H9 (cell line): ENCODE measurements around the gene CWH43. TPM values are rescaled to one million over a fixed set of nuclear protein-coding genes. Genes with fewer than 3 reads are reported as not detected.
A peak's percentile ranks its signal among the peaks of the same experiment; 100 is the strongest.

Experiments
- DNase-seq: peaks from one replicate; pipeline ENCODE4 v3.0.0-alpha.2; 2017
- H2AFZ ChIP-seq: one replicate; pipeline ENCODE4 v1.6.1; 2013; ENCODE audit warnings: mild to moderate bottlenecking, low read length, control low read depth, moderate library complexity
- H2AK5ac ChIP-seq: 2 replicates; pipeline ENCODE4 v1.6.1; 2013; ENCODE audit warnings: low read length, control low read depth, mixed read lengths; ENCODE audit not compliant: insufficient read length
- H2BK120ac ChIP-seq: one replicate; pipeline ENCODE4 v1.6.1; 2013; ENCODE audit warnings: low read depth, mild to moderate bottlenecking, low read length, control low read depth, inconsistent platforms; ENCODE audit not compliant: poor library complexity, severe bottlenecking
- H2BK12ac ChIP-seq: 2 replicates; pipeline ENCODE4 v1.6.1; 2013; ENCODE audit warnings: low read length, control low read depth, mixed read lengths, low read depth; ENCODE audit not compliant: insufficient read length
- H2BK15ac ChIP-seq: 2 replicates; pipeline ENCODE4 v1.6.1; 2013; ENCODE audit warnings: low read depth, low read length, control low read depth
- H2BK20ac ChIP-seq: one replicate; pipeline ENCODE4 v1.6.1; 2013; ENCODE audit warnings: low read depth, mild to moderate bottlenecking, low read length, control low read depth, inconsistent platforms; ENCODE audit not compliant: poor library complexity, severe bottlenecking
- H2BK5ac ChIP-seq: 2 replicates; pipeline ENCODE4 v1.6.1; 2013; ENCODE audit warnings: low read length, control low read depth, mixed read lengths; ENCODE audit not compliant: insufficient read length
- H3K14ac ChIP-seq: 2 replicates; pipeline ENCODE4 v1.6.1; 2013; ENCODE audit warnings: low read length, control low read depth; ENCODE audit not compliant: insufficient read depth
- H3K18ac ChIP-seq: 2 replicates; pipeline ENCODE4 v1.6.1; 2013; ENCODE audit warnings: low read depth, mild to moderate bottlenecking, mixed read lengths, low read length, control low read depth; ENCODE audit not compliant: insufficient read length
- H3K23ac ChIP-seq: 2 replicates; pipeline ENCODE4 v1.6.1; 2013; ENCODE audit warnings: low read length, control low read depth, mixed read lengths, low read depth; ENCODE audit not compliant: insufficient read length
- H3K23me2 ChIP-seq: 2 replicates; pipeline ENCODE4 v1.6.1; 2013; ENCODE audit warnings: low read depth, mild to moderate bottlenecking, mixed read lengths, low read length, control low read depth; ENCODE audit not compliant: insufficient read length, poor library complexity, severe bottlenecking
- H3K27ac ChIP-seq: 2 replicates; pipeline ENCODE4 v1.5.1; 2013; ENCODE audit warnings: low read length, control low read depth, mixed read lengths, low read depth; ENCODE audit not compliant: insufficient read length
- H3K27me3 ChIP-seq: 2 replicates; pipeline ENCODE4 v1.6.1; 2013; ENCODE audit warnings: low read length, control low read depth, inconsistent platforms; ENCODE audit not compliant: insufficient read depth
- H3K4ac ChIP-seq: 2 replicates; pipeline ENCODE4 v1.6.1; 2013; ENCODE audit warnings: low read depth, mild to moderate bottlenecking, control low read depth, inconsistent platforms, low read length, moderate library complexity
- H3K4me1 ChIP-seq: 2 replicates; pipeline ENCODE4 v1.6.1; 2013; ENCODE audit warnings: low read length, control low read depth, inconsistent platforms; ENCODE audit not compliant: insufficient read depth
- H3K4me2 ChIP-seq: 2 replicates; pipeline ENCODE4 v1.6.1; 2013; ENCODE audit warnings: low read length, control low read depth, mixed read lengths; ENCODE audit not compliant: insufficient read length, insufficient read depth
- H3K56ac ChIP-seq: 2 replicates; pipeline ENCODE4 v1.6.1; 2013; ENCODE audit warnings: low read depth, mild to moderate bottlenecking, mixed read lengths, low read length, control low read depth; ENCODE audit not compliant: insufficient read length
- H3K79me1 ChIP-seq: 2 replicates; pipeline ENCODE4 v1.6.1; 2013; ENCODE audit warnings: low read depth, mild to moderate bottlenecking, moderate library complexity, low read length, control low read depth, inconsistent platforms; ENCODE audit not compliant: insufficient read depth, poor library complexity, severe bottlenecking
- H3K79me2 ChIP-seq: 2 replicates; pipeline ENCODE4 v1.6.1; 2013; ENCODE audit warnings: low read length, control low read depth, inconsistent platforms; ENCODE audit not compliant: insufficient read depth
- H3K9ac ChIP-seq: 2 replicates; pipeline ENCODE4 v1.6.1; 2013; ENCODE audit warnings: low read length, control low read depth, mixed read lengths; ENCODE audit not compliant: insufficient read length; ENCODE audit errors: extremely low read depth
- H3K9me3 ChIP-seq: one replicate; pipeline ENCODE4 v1.6.1; 2013; ENCODE audit warnings: low read depth, low read length, inconsistent platforms; ENCODE audit not compliant: control insufficient read depth
- H3T11ph ChIP-seq: one replicate; pipeline ENCODE4 v1.6.1; 2013; ENCODE audit warnings: mild to moderate bottlenecking, low read length, control low read depth, inconsistent platforms
- H4K20me1 ChIP-seq: one replicate; pipeline ENCODE4 v1.6.1; 2013; ENCODE audit not compliant: control insufficient read depth, insufficient read length, insufficient read depth
- H4K5ac ChIP-seq: 2 replicates; pipeline ENCODE4 v1.6.1; 2013; ENCODE audit warnings: low read depth, mild to moderate bottlenecking, mixed read lengths, low read length, control low read depth; ENCODE audit not compliant: insufficient read length
- H4K8ac ChIP-seq: replicated peaks from 2 replicates; pipeline ENCODE4 v1.6.1; 2013; ENCODE audit warnings: low read length, control low read depth, mixed read lengths, low read depth; ENCODE audit not compliant: insufficient read length
- H4K91ac ChIP-seq: 2 replicates; pipeline ENCODE4 v1.6.1; 2013; ENCODE audit warnings: low read depth, mild to moderate bottlenecking, moderate library complexity, mixed read lengths, low read length, control low read depth; ENCODE audit not compliant: insufficient read length
- H3K27ac Mint-ChIP-seq, 3 experiments: 2 replicates in 2 of 3; 3 replicates in 1 of 3; pipeline ENCODE4 v1.8.0; 2020 to 2021; ENCODE audit warnings: mixed read lengths in 3 of 3, mild to moderate bottlenecking in 1 of 3, moderate library complexity in 1 of 3
- H3K27me3 Mint-ChIP-seq: 2 replicates; pipeline ENCODE4 v1.8.0; 2021; ENCODE audit warnings: low read depth, mild to moderate bottlenecking, moderate library complexity, mixed read lengths
- H3K36me3 Mint-ChIP-seq, 3 experiments: 2 replicates in 2 of 3; 3 replicates in 1 of 3; pipeline ENCODE4 v1.8.0; 2020 to 2021; ENCODE audit warnings: low read depth in 3 of 3, mixed read lengths in 3 of 3; ENCODE audit not compliant: insufficient read depth in 1 of 3
- H3K4me1 Mint-ChIP-seq, 2 experiments: 2 replicates each; pipeline ENCODE4 v1.8.0; 2020; ENCODE audit warnings: mixed read lengths in 2 of 2
- H3K4me3 Mint-ChIP-seq, 2 experiments: 2 replicates in 1 of 2; 3 replicates in 1 of 2; pipeline ENCODE4 v1.8.0; 2020 to 2021; ENCODE audit warnings: mild to moderate bottlenecking in 2 of 2, mixed read lengths in 2 of 2, moderate library complexity in 1 of 2
- H3K9me3 Mint-ChIP-seq, 2 experiments: 2 replicates in 1 of 2; 3 replicates in 1 of 2; pipeline ENCODE4 v1.8.0; 2020; ENCODE audit warnings: mild to moderate bottlenecking in 2 of 2, mixed read lengths in 2 of 2, moderate library complexity in 1 of 2
- CTCF ChIP-seq: fragments of 200-600 bp; sonication (generic); conservative IDR thresholded peaks from 3 replicates; pipeline ENCODE4 v1.8.0; 2021; ENCODE audit warnings: antibody characterized with exemption, mild to moderate bottlenecking
- WGBS: extraction: QIAGEN DNeasy Blood & Tissue Kit; methylation state at CpG from one replicate; pipeline ENCODE4 v1.1.7; 2013; ENCODE audit warnings: missing lambda C conversion rate, low lambda C conversion rate, mixed read lengths; ENCODE audit not compliant: insufficient read length; ENCODE audit errors: extremely low coverage; 5-methylcytosine and 5-hydroxymethylcytosine counted together
- total RNA-seq: library from RNA; stranded (reverse); gene quantifications from 2 replicates; pipeline ENCODE4 v1.2.1, GENCODE V29; 2021

CWH43 gene
- total RNA-seq, 1 experiment from 2014 or later = not detected

- Histone ChIP-seq H2BK20ac (no peak overlapping the region), H3K4me2 (no peak overlapping the region), H3K56ac (no peak overlapping the region), H3K9ac (no peak overlapping the region), H3K4me1 (no peaks in the 10 kb centered on the region), H3K14ac (no peak overlapping the region), H2BK120ac (no peak overlapping the region), H4K91ac (no peak overlapping the region), H3K4ac (no peak overlapping the region), H3K79me1 (no peaks in the 10 kb centered on the region), H3K18ac (no peak overlapping the region), H3K79me2 (no peaks in the 10 kb centered on the region), H2BK12ac (no peak overlapping the region), H4K5ac (no peak overlapping the region), H2BK5ac (no peak overlapping the region), H3T11ph (no peak overlapping the region), H3K23ac (no peak overlapping the region), H3K9me3 (peaks cover 97% of the 10 kb centered on the region), H2AK5ac (no peak overlapping the region), H2BK15ac (no peak overlapping the region), H2AFZ (no peak overlapping the region), H3K27ac (no peak overlapping the region), H3K23me2 (no peaks in the 10 kb centered on the region), H4K8ac (no peak overlapping the region), H3K27me3 (no peaks in the 10 kb centered on the region), H4K20me1 (no peaks in the 10 kb centered on the region)
- Mint-ChIP-seq H3K4me1 (no peaks in the 10 kb centered on the region), H3K9me3 (peaks cover 93 to 97% of the 10 kb centered on the region in 2 experiments), H3K4me3 (no peak overlapping the region), H3K36me3 (peaks cover 0 to 36% (median 15%) of the 10 kb centered on the region in 3 experiments; a peak in 5 of 7 replicates), H3K27ac (no peak overlapping the region), H3K27me3 (peaks cover 1% of the 10 kb centered on the region)
- no peak for DNase-seq
- TF ChIP-seq CTCF = peak; percentile 50; the same call in 2 of the 3 replicates
- no CpG with 5 or more reads among the region's 11 CpGs for WGBS
Measured at GRCh38 chr4:49032440-49033161, 46.5 kb downstream of the CWH43 start.
